CD4-positive, alpha-beta T cell treated with Interleukin-1 beta for 1 hour (primary cell): Measurements from ENCODE around the gene KLHDC8B.

ENCODE experiments used
- DNase-seq, 2 donors: peaks; one replicate each; pipeline ENCODE4 v3.0.0-alpha.2; 2020 to 2022

The KLHDC8B gene

GRCh38 chr3:49161197-49161596 is 10.2 kb upstream of the KLHDC8B start:
- no peak for DNase-seq

GRCh38 chr3:49161808-49162530 is 9.4 kb upstream of the KLHDC8B start:
- DNase-seq = no peak

- DNase-seq = no peak
These were observed 8.5 kb upstream of the KLHDC8B start for GRCh38 chr3:49162751-49163419.

- no peak for DNase-seq
These were observed 7.8 kb upstream of the KLHDC8B start for GRCh38 chr3:49163609-49164008.

GRCh38 chr3:49164983-49165720 is 6.2 kb upstream of the KLHDC8B start:
- no peak for DNase-seq

- DNase-seq = peak; percentile 80 to 83
These were observed 5.3 kb upstream of the KLHDC8B start, which contains the start of gene CCDC71 for GRCh38 chr3:49165771-49166751. TSS of gene CCDC71 (minus strand) at chr3:49166331. CDS start at chr3:49164208, 2,123 bp downstream.

- DNase-seq = no peak
These were observed 4.4 kb upstream of the KLHDC8B start for GRCh38 chr3:49166752-49167556.

GRCh38 chr3:49170744-49171118 is 667 bp upstream of the KLHDC8B start:
- DNase-seq = no peak

GRCh38 chr3:49171775-49172500 is 540 bp downstream of the KLHDC8B start:
- DNase-seq = no peak

- DNase-seq = no peak
These were observed 1.2 kb downstream of the KLHDC8B start for GRCh38 chr3:49172551-49173041.

GRCh38 chr3:49173116-49173791 is 1.9 kb downstream of the KLHDC8B start:
- no peak for DNase-seq

- DNase-seq = no peak
These were observed 2.4 kb downstream of the KLHDC8B start for GRCh38 chr3:49173792-49174170.

- no peak for DNase-seq
These were observed 3.1 kb downstream of the KLHDC8B start for GRCh38 chr3:49174397-49174985.

- DNase-seq = no peak
These were observed 4.1 kb downstream of the KLHDC8B start for GRCh38 chr3:49175530-49175929.

- no peak for DNase-seq
These were observed 5.7 kb downstream of the KLHDC8B start for GRCh38 chr3:49177073-49177472.

GRCh38 chr3:49180116-49180515 is 8.7 kb downstream of the KLHDC8B start:
- no peak for DNase-seq

GRCh38 chr3:49181351-49181750 is 10.0 kb downstream of the KLHDC8B start:
- no peak for DNase-seq

- DNase-seq = no peak
These were observed 11.3 kb downstream of the KLHDC8B start for GRCh38 chr3:49182682-49183081.

- no peak for DNase-seq
These were observed 12.5 kb downstream of the KLHDC8B start for GRCh38 chr3:49183873-49184272.

GRCh38 chr3:49191741-49192140 is 20.3 kb downstream of the KLHDC8B start:
- DNase-seq = no peak
